GM23338 (cell line): ENCODE data around the gene FARP1. TPM values are rescaled to one million over a fixed set of nuclear protein-coding genes. Genes with fewer than 3 reads are reported as not detected.

Experiments used
- ATAC-seq: fragments of 200-7000 bp; cut with Tn5 transposase; 3 replicates; pipeline ENCODE4 v1.9.1; 2020
- DNase-seq: peaks from one replicate; pipeline ENCODE4 v3.0.0-alpha.2; 2015; ENCODE audit warnings: low spot score
- H2AFZ ChIP-seq: fragments of 200-600 bp; sonication (generic); 2 replicates; pipeline ENCODE4 v1.8.0; 2016; ENCODE audit warnings: antibody characterized with exemption, mild to moderate bottlenecking, moderate library complexity
- H3F3A ChIP-seq: fragments of 200-600 bp; sonication (generic); replicated peaks from 2 replicates; pipeline ENCODE4 v1.8.0; 2017; ENCODE audit warnings: antibody characterized with exemption, mixed run types, low read depth
- H3K27ac ChIP-seq: fragments of 200-600 bp; sonication (generic); 2 replicates; pipeline ENCODE4 v1.6.1; 2016; ENCODE audit warnings: low read depth
- H3K27me3 ChIP-seq: fragments of 200-600 bp; sonication (generic); 2 replicates; pipeline ENCODE4 v1.8.0; 2016; ENCODE audit warnings: mild to moderate bottlenecking, mixed run types, moderate library complexity; ENCODE audit not compliant: insufficient read depth
- H3K36me3 ChIP-seq: fragments of 200-600 bp; sonication (generic); 2 replicates; pipeline ENCODE4 v1.8.0; 2016; ENCODE audit warnings: mild to moderate bottlenecking; ENCODE audit not compliant: insufficient read depth
- H3K4me1 ChIP-seq: fragments of 200-600 bp; sonication (generic); 2 replicates; pipeline ENCODE4 v1.8.0; 2016; ENCODE audit warnings: mild to moderate bottlenecking, moderate library complexity; ENCODE audit not compliant: insufficient read depth
- H3K4me2 ChIP-seq: fragments of 200-600 bp; sonication (generic); 2 replicates; pipeline ENCODE4 v1.7.1; 2017; ENCODE audit warnings: mixed run types
- H3K4me3 ChIP-seq: fragments of 200-600 bp; sonication (generic); 2 replicates; pipeline ENCODE4 v1.6.1; 2016; ENCODE audit warnings: mixed run types
- H3K79me2 ChIP-seq: fragments of 200-600 bp; sonication (generic); replicated peaks from 2 replicates; pipeline ENCODE4 v1.8.0; 2017; ENCODE audit warnings: mild to moderate bottlenecking; ENCODE audit not compliant: insufficient read depth
- H3K9me2 ChIP-seq: fragments of 200-600 bp; sonication (generic); 2 replicates; pipeline ENCODE4 v1.8.0; 2017; ENCODE audit not compliant: insufficient read depth
- H4K20me1 ChIP-seq: fragments of 200-600 bp; sonication (generic); replicated peaks from 2 replicates; pipeline ENCODE4 v1.8.0; 2017; ENCODE audit warnings: mild to moderate bottlenecking; ENCODE audit not compliant: insufficient read depth
- H3K27ac Mint-ChIP-seq: 2 replicates; pipeline ENCODE4 v1.8.0; 2020; ENCODE audit warnings: inconsistent platforms, mild to moderate bottlenecking, moderate library complexity, mixed read lengths
- H3K27me3 Mint-ChIP-seq: 3 replicates; pipeline ENCODE4 v1.8.0; 2022; ENCODE audit warnings: low read depth, mild to moderate bottlenecking, moderate library complexity, mixed read lengths, inconsistent platforms; ENCODE audit not compliant: insufficient read depth, poor library complexity
- H3K36me3 Mint-ChIP-seq: 3 replicates; pipeline ENCODE4 v1.8.0; 2021; ENCODE audit warnings: low read depth, mild to moderate bottlenecking, inconsistent platforms, moderate library complexity, mixed read lengths
- H3K4me1 Mint-ChIP-seq: 3 replicates; pipeline ENCODE4 v1.8.0; 2020; ENCODE audit warnings: mild to moderate bottlenecking, inconsistent platforms, mixed read lengths
- H3K4me3 Mint-ChIP-seq: 3 replicates; pipeline ENCODE4 v1.8.0; 2021; ENCODE audit warnings: moderate library complexity, mild to moderate bottlenecking, inconsistent platforms, mixed read lengths
- H3K9me3 Mint-ChIP-seq: 3 replicates; pipeline ENCODE4 v1.8.0; 2020; ENCODE audit warnings: moderate library complexity, mild to moderate bottlenecking, inconsistent platforms, mixed read lengths
- CREB1 ChIP-seq: fragments of 250-450 bp; sonication (Bioruptor Pico); IDR thresholded peaks from 2 replicates; pipeline ENCODE4 v1.5.0; 2020; ENCODE audit warnings: low read depth, mild to moderate bottlenecking, moderate library complexity
- ETS1 ChIP-seq: IDR thresholded peaks from 2 replicates; pipeline ENCODE4 v1.6.1; 2016; ENCODE audit warnings: antibody characterized with exemption
- EZH2 ChIP-seq: fragments of 200-600 bp; sonication (generic); IDR thresholded peaks from one replicate; pipeline ENCODE4 v1.8.0; 2017; ENCODE audit warnings: antibody characterized with exemption, mild to moderate bottlenecking, low read depth; ENCODE audit not compliant: unreplicated experiment
- EZH2phosphoT487 ChIP-seq: fragments of 200-600 bp; sonication (generic); IDR thresholded peaks from one replicate; pipeline ENCODE4 v1.8.1; 2018; ENCODE audit warnings: antibody characterized with exemption; ENCODE audit not compliant: unreplicated experiment
- JUNB ChIP-seq: IDR thresholded peaks from one replicate; pipeline ENCODE4 v1.6.1; 2016; ENCODE audit warnings: antibody characterized with exemption; ENCODE audit not compliant: unreplicated experiment
- NANOG ChIP-seq: IDR thresholded peaks from 2 replicates; pipeline ENCODE4 v1.6.1; 2016; ENCODE audit warnings: antibody characterized with exemption, borderline replicate concordance
- POLR2AphosphoS5 ChIP-seq: IDR thresholded peaks from 2 replicates; pipeline ENCODE4 v1.6.1; 2016; ENCODE audit warnings: antibody characterized with exemption, low read depth
- STAT1 ChIP-seq: IDR thresholded peaks from one replicate; pipeline ENCODE4 v1.6.1; 2016; ENCODE audit warnings: antibody characterized with exemption; ENCODE audit not compliant: unreplicated experiment
- ZNF114 ChIP-seq: fragments of 250-450 bp; sonication (Bioruptor Pico); IDR thresholded peaks from 2 replicates; pipeline ENCODE4 v1.5.0; 2020; ENCODE audit warnings: mild to moderate bottlenecking, moderate library complexity
- ZNF331 ChIP-seq: fragments of 250-450 bp; sonication (Bioruptor Pico); IDR thresholded peaks from 2 replicates; pipeline ENCODE4 v1.5.0; 2020; ENCODE audit warnings: low read depth, mild to moderate bottlenecking, moderate library complexity
- ZNF462 ChIP-seq: fragments of 250-450 bp; sonication (Bioruptor Pico); IDR thresholded peaks from 2 replicates; pipeline ENCODE4 v1.5.0; 2020; ENCODE audit warnings: mild to moderate bottlenecking, moderate library complexity
- polyA plus RNA-seq: library from polyadenylated mRNA; unstranded; fragments of >200 nt; fragmentation: Nextera tagmentation; extraction: Ambion mirVana; gene quantifications from 2 replicates; pipeline ENCODE4 v1.2.1, GENCODE V29; 2016
- total RNA-seq: library from RNA; depleted of rRNA; stranded (reverse); fragments of >200 nt; shearing (Covaris generic); gene quantifications from 2 replicates; pipeline ENCODE4 v1.2.3, GENCODE V29; 2014
- TF ChIP-seq, protein P1 (sequence below): IDR thresholded peaks from one replicate; pipeline ENCODE4 v1.6.1; 2018; ENCODE audit warnings: antibody characterized with exemption; ENCODE audit not compliant: unreplicated experiment
- TF ChIP-seq, protein P2 (sequence below), 2 experiments: fragments of 200-600 bp in 1 of 2; sonication (generic) in 1 of 2; conservative IDR thresholded peaks; 2 replicates each; pipeline versions ENCODE4 v1.5.1 to v1.6.1; 2016 to 2017; ENCODE audit warnings: antibody characterized with exemption in 2 of 2, low read depth in 2 of 2, mild to moderate bottlenecking in 2 of 2, moderate library complexity in 1 of 2

Gene FARP1
- total and polyA plus RNA-seq, 2 experiments from 2014 or later, result 53.6 to 82.5 TPM

DNA sequence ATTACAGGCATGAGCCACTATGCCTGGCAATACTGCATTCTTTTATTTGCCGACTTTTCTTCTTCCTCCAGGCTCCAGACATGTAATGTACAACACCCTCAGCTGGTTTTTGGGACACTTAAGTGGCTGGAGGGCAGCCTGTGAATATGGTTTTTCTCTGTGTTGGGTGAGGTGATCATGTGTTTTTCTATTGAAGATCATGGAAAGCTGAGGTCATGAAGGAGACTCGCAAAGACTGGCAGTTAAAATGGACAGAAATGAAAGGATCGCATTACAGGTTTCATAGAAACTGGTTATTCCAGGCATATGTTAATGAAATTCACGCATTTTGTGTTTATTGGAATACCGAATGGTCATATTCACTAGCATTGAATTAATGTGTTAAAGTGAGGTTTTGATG, 119.4 kb downstream of the FARP1 start:
- peaks cover 3% of the 10 kb centered on the region; the same call in 1 of the 2 replicates for H3K4me1 ChIP-seq
- ATAC-seq, result no peak
- peaks cover under 1% of the 10 kb centered on the region; the same call in 1 of the 2 replicates for H4K20me1 ChIP-seq
- no peak for DNase-seq
- H3K4me2 ChIP-seq, result 0 out of 2 replicates have a peak overlapping the region, but pooled peaks have one; percentile 38
- H3K4me3 Mint-ChIP-seq, result no peak overlapping the region
- TF ChIP-seq CREB1 (CRISPR knock-in tag) (no peak), ZNF462 (CRISPR knock-in tag) (no peak), ZNF331 (no peak), POLR2AphosphoS5 (no peak), NANOG (no peak), EZH2 (no peak), JUNB (no peak), EZH2phosphoT487 (no peak), ETS1 (no peak), ZNF114 (no peak), STAT1 (no peak)
- TF ChIP-seq, protein P1, sequence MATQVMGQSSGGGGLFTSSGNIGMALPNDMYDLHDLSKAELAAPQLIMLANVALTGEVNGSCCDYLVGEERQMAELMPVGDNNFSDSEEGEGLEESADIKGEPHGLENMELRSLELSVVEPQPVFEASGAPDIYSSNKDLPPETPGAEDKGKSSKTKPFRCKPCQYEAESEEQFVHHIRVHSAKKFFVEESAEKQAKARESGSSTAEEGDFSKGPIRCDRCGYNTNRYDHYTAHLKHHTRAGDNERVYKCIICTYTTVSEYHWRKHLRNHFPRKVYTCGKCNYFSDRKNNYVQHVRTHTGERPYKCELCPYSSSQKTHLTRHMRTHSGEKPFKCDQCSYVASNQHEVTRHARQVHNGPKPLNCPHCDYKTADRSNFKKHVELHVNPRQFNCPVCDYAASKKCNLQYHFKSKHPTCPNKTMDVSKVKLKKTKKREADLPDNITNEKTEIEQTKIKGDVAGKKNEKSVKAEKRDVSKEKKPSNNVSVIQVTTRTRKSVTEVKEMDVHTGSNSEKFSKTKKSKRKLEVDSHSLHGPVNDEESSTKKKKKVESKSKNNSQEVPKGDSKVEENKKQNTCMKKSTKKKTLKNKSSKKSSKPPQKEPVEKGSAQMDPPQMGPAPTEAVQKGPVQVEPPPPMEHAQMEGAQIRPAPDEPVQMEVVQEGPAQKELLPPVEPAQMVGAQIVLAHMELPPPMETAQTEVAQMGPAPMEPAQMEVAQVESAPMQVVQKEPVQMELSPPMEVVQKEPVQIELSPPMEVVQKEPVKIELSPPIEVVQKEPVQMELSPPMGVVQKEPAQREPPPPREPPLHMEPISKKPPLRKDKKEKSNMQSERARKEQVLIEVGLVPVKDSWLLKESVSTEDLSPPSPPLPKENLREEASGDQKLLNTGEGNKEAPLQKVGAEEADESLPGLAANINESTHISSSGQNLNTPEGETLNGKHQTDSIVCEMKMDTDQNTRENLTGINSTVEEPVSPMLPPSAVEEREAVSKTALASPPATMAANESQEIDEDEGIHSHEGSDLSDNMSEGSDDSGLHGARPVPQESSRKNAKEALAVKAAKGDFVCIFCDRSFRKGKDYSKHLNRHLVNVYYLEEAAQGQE, result no peak
- TF ChIP-seq, protein P2, sequence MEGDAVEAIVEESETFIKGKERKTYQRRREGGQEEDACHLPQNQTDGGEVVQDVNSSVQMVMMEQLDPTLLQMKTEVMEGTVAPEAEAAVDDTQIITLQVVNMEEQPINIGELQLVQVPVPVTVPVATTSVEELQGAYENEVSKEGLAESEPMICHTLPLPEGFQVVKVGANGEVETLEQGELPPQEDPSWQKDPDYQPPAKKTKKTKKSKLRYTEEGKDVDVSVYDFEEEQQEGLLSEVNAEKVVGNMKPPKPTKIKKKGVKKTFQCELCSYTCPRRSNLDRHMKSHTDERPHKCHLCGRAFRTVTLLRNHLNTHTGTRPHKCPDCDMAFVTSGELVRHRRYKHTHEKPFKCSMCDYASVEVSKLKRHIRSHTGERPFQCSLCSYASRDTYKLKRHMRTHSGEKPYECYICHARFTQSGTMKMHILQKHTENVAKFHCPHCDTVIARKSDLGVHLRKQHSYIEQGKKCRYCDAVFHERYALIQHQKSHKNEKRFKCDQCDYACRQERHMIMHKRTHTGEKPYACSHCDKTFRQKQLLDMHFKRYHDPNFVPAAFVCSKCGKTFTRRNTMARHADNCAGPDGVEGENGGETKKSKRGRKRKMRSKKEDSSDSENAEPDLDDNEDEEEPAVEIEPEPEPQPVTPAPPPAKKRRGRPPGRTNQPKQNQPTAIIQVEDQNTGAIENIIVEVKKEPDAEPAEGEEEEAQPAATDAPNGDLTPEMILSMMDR (conservative IDR thresholded peaks at IDR 0.05; ENCODE audit: low read depth in 2 of 2), result no peak
- peaks cover 25% of the 10 kb centered on the region for H3K4me1 Mint-ChIP-seq
- peaks cover 4% of the 10 kb centered on the region for H3K27me3 Mint-ChIP-seq
- H3K27ac ChIP-seq, result peak overlapping the region; percentile 74; the same call in 1 of the 2 replicates
- H3K9me2 ChIP-seq, result no peaks in the 10 kb centered on the region
- 0 out of 2 replicates have a peak, but pooled peaks cover 6% of the 10 kb centered on the region for H3F3A ChIP-seq
- H3K27ac Mint-ChIP-seq, result peak overlapping the region; percentile 32; the same call in 1 of the 2 replicates
- no peaks in the 10 kb centered on the region for H3K9me3 Mint-ChIP-seq
- H3K27me3 ChIP-seq, result no peaks in the 10 kb centered on the region
- no peaks in the 10 kb centered on the region for H3K36me3 ChIP-seq
- H3K36me3 Mint-ChIP-seq, result no peaks in the 10 kb centered on the region
- H3K79me2 ChIP-seq, result peaks cover 58% of the 10 kb centered on the region
- no peak overlapping the region for H2AFZ ChIP-seq
- H3K4me3 ChIP-seq, result no peak overlapping the region
